Smooth muscle cell (in vitro differentiated cells): ENCODE measurements around the gene MDGA2. TPM values are rescaled to one million over a fixed set of nuclear protein-coding genes. Genes with fewer than 3 reads are reported as not detected.

Source experiments
- DNase-seq: peaks from one replicate; lab custom pipeline; 2025; ENCODE audit not compliant: unreplicated experiment; lab: John Stamatoyannopoulos, UW
- H2AFZ ChIP-seq: fragments of 200-600 bp; sonication (generic); 2 replicates; pipeline ENCODE4 v1.6.0; 2016; ENCODE audit warnings: antibody characterized with exemption, low read depth, mild to moderate bottlenecking
- H3F3A ChIP-seq: fragments of 200-600 bp; sonication (generic); 2 replicates; pipeline ENCODE4 v1.6.0; 2017; ENCODE audit warnings: antibody characterized with exemption, low read depth
- H3K27ac ChIP-seq: fragments of 200-600 bp; sonication (generic); 2 replicates; pipeline ENCODE4 v1.5.1; 2016; ENCODE audit warnings: low read depth, mild to moderate bottlenecking
- H3K27me3 ChIP-seq: fragments of 200-600 bp; sonication (generic); 2 replicates; pipeline ENCODE4 v1.6.1; 2016; ENCODE audit warnings: low read depth, mild to moderate bottlenecking
- H3K36me3 ChIP-seq: fragments of 200-600 bp; sonication (generic); 2 replicates; pipeline ENCODE4 v1.5.1; 2016; ENCODE audit warnings: low read depth
- H3K4me1 ChIP-seq: fragments of 200-600 bp; sonication (generic); 2 replicates; pipeline ENCODE4 v1.5.1; 2016; ENCODE audit warnings: low read depth
- H3K4me2 ChIP-seq: fragments of 200-600 bp; sonication (generic); 2 replicates; pipeline ENCODE4 v1.6.0; 2016; ENCODE audit warnings: mild to moderate bottlenecking
- H3K4me3 ChIP-seq: fragments of 200-600 bp; sonication (generic); 2 replicates; pipeline ENCODE4 v1.5.1; 2016; ENCODE audit warnings: mild to moderate bottlenecking
- H3K79me2 ChIP-seq: fragments of 200-600 bp; sonication (generic); 2 replicates; pipeline ENCODE4 v1.6.0; 2016; ENCODE audit warnings: low read depth, mild to moderate bottlenecking
- H3K9ac ChIP-seq: fragments of 200-600 bp; sonication (generic); 2 replicates; pipeline ENCODE4 v1.6.0; 2016; ENCODE audit warnings: low read depth
- H3K9me3 ChIP-seq: fragments of 200-600 bp; sonication (generic); replicated peaks from 2 replicates; pipeline ENCODE4 v1.5.1; 2016; ENCODE audit warnings: low read depth
- H4K20me1 ChIP-seq: fragments of 200-600 bp; sonication (generic); 2 replicates; pipeline ENCODE4 v1.6.0; 2016; ENCODE audit warnings: low read depth
- WGBS: methylation state at CpG from one replicate; pipeline ENCODE4 v1.1.7; 2016; ENCODE audit warnings: low lambda C conversion rate; 5-methylcytosine and 5-hydroxymethylcytosine counted together
- polyA plus RNA-seq: library from polyadenylated mRNA; unstranded; fragments of >200 nt; fragmentation: Nextera tagmentation; extraction: Ambion mirVana; gene quantifications from 2 replicates; pipeline ENCODE4 v1.2.1, GENCODE V29; 2016
- total RNA-seq: library from RNA; depleted of rRNA; stranded (reverse); fragments of >200 nt; gene quantifications from 2 replicates; pipeline ENCODE4 v1.2.3, GENCODE V29; 2014
- TF ChIP-seq, protein P1 (sequence below): fragments of 200-600 bp; sonication (generic); IDR thresholded peaks from 2 replicates; pipeline ENCODE4 v1.5.1; 2017; ENCODE audit warnings: borderline replicate concordance, mild to moderate bottlenecking, antibody characterized with exemption; ENCODE audit not compliant: insufficient read depth, poor library complexity, severe bottlenecking

MDGA2 gene
- total and polyA plus RNA-seq, 2 experiments from 2014 or later: 1.4 to 1.8 TPM

DNA sequence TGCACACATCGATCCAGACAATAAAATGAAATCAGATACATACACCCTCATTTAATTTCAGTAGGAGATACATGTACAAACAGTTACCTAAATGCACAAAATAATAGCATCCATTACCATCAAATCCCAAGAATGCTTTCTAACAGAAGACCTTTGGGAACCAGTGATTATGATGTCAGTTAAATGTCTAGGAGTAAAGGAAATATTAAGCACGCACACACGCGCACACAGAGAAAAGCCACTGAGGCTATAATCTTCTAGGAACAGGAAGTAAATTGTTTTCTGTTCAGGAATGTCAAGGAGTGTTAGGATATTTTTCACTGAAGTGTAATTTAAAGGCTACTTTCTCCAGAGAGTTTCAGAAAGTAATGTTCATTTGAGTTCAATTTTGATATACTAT is 250.1 kb downstream of the MDGA2 start:
- Histone ChIP-seq H3K4me1 (peaks cover 12% of the 10 kb centered on the region), H3K36me3 (no peaks in the 10 kb centered on the region), H3K9ac (no peak overlapping the region), H3K79me2 (no peaks in the 10 kb centered on the region), H3K9me3 (no peaks in the 10 kb centered on the region), H3K4me2 (no peak overlapping the region), H3K27ac (no peak overlapping the region), H4K20me1 (no peaks in the 10 kb centered on the region), H3K27me3 (no peaks in the 10 kb centered on the region), H3F3A (no peaks in the 10 kb centered on the region), H3K4me3 (no peak overlapping the region), H2AFZ (no peak overlapping the region)
- WGBS: 81% methylated on average over 4 of the region's 4 CpGs
- DNase-seq: no peak
- TF ChIP-seq, protein P1, sequence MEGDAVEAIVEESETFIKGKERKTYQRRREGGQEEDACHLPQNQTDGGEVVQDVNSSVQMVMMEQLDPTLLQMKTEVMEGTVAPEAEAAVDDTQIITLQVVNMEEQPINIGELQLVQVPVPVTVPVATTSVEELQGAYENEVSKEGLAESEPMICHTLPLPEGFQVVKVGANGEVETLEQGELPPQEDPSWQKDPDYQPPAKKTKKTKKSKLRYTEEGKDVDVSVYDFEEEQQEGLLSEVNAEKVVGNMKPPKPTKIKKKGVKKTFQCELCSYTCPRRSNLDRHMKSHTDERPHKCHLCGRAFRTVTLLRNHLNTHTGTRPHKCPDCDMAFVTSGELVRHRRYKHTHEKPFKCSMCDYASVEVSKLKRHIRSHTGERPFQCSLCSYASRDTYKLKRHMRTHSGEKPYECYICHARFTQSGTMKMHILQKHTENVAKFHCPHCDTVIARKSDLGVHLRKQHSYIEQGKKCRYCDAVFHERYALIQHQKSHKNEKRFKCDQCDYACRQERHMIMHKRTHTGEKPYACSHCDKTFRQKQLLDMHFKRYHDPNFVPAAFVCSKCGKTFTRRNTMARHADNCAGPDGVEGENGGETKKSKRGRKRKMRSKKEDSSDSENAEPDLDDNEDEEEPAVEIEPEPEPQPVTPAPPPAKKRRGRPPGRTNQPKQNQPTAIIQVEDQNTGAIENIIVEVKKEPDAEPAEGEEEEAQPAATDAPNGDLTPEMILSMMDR: no peak

DNA sequence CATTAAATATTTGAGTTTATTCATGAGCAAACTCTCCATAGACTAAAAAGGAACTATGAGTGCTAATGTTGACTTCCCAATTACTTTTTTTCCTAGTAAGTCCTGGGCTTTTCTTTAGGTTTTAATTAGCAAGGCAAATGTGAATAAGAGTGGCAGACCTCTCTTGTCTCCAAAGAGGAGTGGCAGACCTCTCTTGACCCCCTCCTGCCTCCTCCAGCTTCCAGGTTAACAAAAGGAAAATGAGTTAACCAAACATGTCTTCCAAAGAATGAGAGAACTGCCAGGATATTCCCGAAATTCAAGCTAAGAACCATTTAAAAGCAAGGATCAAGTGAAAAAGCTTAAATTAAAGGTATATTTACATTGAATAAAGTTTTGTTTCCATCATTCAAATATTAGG is 253.2 kb downstream of the MDGA2 start:
- H3F3A ChIP-seq: no peaks in the 10 kb centered on the region
- WGBS: 41% methylated on average over 1 of the region's 1 CpG

DNA sequence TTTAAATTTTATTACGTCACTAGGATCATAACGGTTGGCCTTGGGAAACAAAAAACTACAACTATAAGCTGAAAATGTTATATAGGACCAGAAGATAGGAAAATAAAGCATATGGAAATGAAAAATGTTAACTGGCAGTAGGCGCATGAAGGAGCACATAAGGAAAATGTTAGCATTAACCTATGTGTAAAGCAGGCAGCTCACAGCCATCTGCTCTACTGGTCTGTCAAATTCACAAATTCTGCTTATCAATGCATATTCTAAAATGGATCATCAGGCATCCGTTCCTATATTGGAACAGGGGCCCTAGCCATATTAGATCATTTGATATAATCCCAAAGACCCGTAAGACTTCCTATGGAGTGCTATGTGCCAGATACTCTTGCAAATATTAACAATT is 263.9 kb downstream of the MDGA2 start:
- H3F3A ChIP-seq: no peaks in the 10 kb centered on the region
- no peaks in the 10 kb centered on the region for H3K27me3 ChIP-seq
- no peaks in the 10 kb centered on the region for H3K79me2 ChIP-seq
- no peaks in the 10 kb centered on the region for H3K4me1 ChIP-seq
- H3K27ac ChIP-seq: no peak overlapping the region
- no peak overlapping the region for H3K9ac ChIP-seq
- no peaks in the 10 kb centered on the region for H4K20me1 ChIP-seq
- no peaks in the 10 kb centered on the region for H3K36me3 ChIP-seq
- no peak for DNase-seq
- H3K4me3 ChIP-seq: no peak overlapping the region
- WGBS: 91% methylated on average over 5 of the region's 5 CpGs
- TF ChIP-seq, protein P1: no peak
- H3K4me2 ChIP-seq: no peak overlapping the region
- H2AFZ ChIP-seq: no peak overlapping the region
- H3K9me3 ChIP-seq: no peaks in the 10 kb centered on the region

More for the DNA sequence above, 253.2 kb downstream of the MDGA2 start:
- no peak for DNase-seq
- peaks cover 12% of the 10 kb centered on the region for H3K4me1 ChIP-seq
- H2AFZ ChIP-seq: no peak overlapping the region
- H3K79me2 ChIP-seq: no peaks in the 10 kb centered on the region
- H3K27ac ChIP-seq: no peak overlapping the region
- no peaks in the 10 kb centered on the region for H3K27me3 ChIP-seq
- no peak overlapping the region for H3K9ac ChIP-seq
- no peak overlapping the region for H3K4me2 ChIP-seq
- H4K20me1 ChIP-seq: no peaks in the 10 kb centered on the region
- H3K4me3 ChIP-seq: no peak overlapping the region
- no peaks in the 10 kb centered on the region for H3K9me3 ChIP-seq
- TF ChIP-seq, protein P1: no peak
- H3K36me3 ChIP-seq: no peaks in the 10 kb centered on the region

DNA sequence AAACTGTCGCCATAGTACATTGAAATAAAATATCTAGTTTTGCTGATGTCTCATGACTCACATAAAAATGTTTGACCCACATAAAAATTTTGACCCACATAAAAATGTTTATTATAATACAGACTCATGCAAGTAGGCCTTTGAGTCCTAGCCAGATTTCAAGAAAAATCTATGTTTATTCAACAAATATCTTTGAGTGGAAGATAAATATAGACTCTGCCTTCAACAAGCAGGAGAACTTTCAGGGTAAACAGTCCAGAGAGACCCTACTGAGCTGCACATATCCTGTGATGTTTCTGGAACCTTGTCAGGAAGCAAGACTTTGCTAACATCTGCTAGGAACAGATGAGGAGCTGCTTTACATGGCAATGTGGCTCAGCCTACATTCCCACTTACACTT is 283.1 kb downstream of the MDGA2 start:
- DNase-seq: no peak
- Histone ChIP-seq H3K4me1 (peaks cover 6% of the 10 kb centered on the region), H3F3A (no peaks in the 10 kb centered on the region), H3K36me3 (no peaks in the 10 kb centered on the region), H3K79me2 (no peaks in the 10 kb centered on the region), H3K9ac (no peak overlapping the region), H3K27me3 (no peaks in the 10 kb centered on the region), H3K9me3 (no peaks in the 10 kb centered on the region), H3K4me2 (no peak overlapping the region), H4K20me1 (no peaks in the 10 kb centered on the region), H2AFZ (no peak overlapping the region), H3K4me3 (no peak overlapping the region), H3K27ac (no peak overlapping the region)
- 86% methylated on average over 1 of the region's 1 CpG for WGBS
- TF ChIP-seq, protein P1: no peak
